ENCODE data around the gene DNAL1. TPM values are rescaled to one million over a fixed set of nuclear protein-coding genes. Genes with fewer than 3 reads are reported as not detected.

Gene DNAL1
- total RNA-seq, 1 donor from 2014 or later: 29.4 TPM

DNA sequence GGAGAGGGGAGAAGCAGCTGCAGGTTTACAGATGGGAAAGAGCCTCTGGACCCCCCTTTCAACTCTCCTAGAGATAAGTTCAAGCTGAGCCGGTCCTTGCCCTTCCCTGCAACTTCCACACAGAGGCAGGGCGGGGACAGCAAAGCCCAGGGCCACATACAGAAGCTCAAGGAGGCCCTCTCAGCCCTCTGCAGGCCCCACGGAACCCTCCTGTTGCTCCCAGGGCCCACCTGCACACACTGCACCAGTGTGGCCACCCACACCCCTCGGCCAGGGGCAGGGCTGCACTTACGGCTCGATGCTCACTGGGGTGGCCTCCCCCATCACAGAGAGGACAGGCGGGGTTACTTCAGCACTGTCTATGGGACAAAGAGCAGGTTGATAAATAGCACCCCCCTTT lies 82.4 kb downstream of the DNAL1 start:
- no peak overlapping the region for H3K4me2 ChIP-seq
- Mint-ChIP-seq H3K4me1 (peaks cover 31% of the 10 kb centered on the region), H3K27me3 (ENCODE audit: insufficient read depth, low read depth) (peaks cover 5% of the 10 kb centered on the region), H3K27ac (no peak overlapping the region), H3K4me3 (no peak overlapping the region), H3K9me3 (no peaks in the 10 kb centered on the region), H3K36me3 (peaks cover 28% of the 10 kb centered on the region)
- peaks cover 10% of the 10 kb centered on the region for H3K4me1 ChIP-seq
- H3K27ac ChIP-seq: no peak overlapping the region
- H3K4me3 ChIP-seq: no peak overlapping the region
- no peaks in the 10 kb centered on the region for H3K79me2 ChIP-seq (ENCODE audit: low read depth)
- H2AFZ ChIP-seq (replicated peaks): no peak overlapping the region
- H3K9ac ChIP-seq: no peak overlapping the region
- no peaks in the 10 kb centered on the region for H3K27me3 ChIP-seq
- no peaks in the 10 kb centered on the region for H3K9me3 ChIP-seq (ENCODE audit: low read depth)
- H3K36me3 ChIP-seq: no peaks in the 10 kb centered on the region
- DNase-seq (ENCODE audit: low spot score): no peak
- peaks cover 5% of the 10 kb centered on the region for H4K20me1 ChIP-seq (ENCODE audit: low read depth)
- H3F3A ChIP-seq (ENCODE audit: low read depth): no peaks in the 10 kb centered on the region
- no peak for TF ChIP-seq EZH2 (IDR thresholded peaks at IDR 0.05)

DNA sequence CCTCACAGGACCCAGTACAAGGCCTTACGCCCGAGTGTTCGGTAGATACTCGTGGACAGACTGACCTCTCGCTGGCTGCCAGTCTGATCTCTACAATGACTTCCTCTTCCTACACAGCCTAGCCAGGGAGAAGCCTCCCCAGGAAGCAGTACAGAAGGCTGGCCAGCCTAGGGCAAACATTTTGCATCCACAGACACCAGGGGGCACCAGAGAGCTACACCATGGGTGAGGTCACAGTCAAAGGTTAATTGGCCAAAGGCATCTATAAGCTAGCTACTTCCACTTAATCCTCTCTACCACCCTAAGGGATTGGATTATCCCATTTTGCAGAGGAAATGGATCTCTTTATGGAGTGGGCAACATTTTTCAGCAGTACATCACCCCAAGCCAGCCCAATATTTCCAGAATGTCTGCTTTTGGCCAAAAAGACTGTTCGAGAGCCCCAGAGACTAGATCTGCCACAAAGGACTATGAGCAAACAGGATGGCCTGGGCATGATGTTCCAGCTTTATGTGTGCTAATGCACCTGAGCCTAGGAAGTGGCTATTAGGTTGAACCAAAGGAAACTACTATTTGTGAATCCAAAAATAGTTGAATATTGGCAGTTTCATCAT lies 84.0 kb downstream of the DNAL1 start:
- peaks cover 8% of the 10 kb centered on the region for H3K4me1 ChIP-seq
- no peak overlapping the region for H3K27ac ChIP-seq
- peaks cover 5% of the 10 kb centered on the region for H3K27me3 Mint-ChIP-seq (ENCODE audit: insufficient read depth, low read depth)
- H3F3A ChIP-seq (ENCODE audit: low read depth): no peaks in the 10 kb centered on the region
- TF ChIP-seq, protein P1, sequence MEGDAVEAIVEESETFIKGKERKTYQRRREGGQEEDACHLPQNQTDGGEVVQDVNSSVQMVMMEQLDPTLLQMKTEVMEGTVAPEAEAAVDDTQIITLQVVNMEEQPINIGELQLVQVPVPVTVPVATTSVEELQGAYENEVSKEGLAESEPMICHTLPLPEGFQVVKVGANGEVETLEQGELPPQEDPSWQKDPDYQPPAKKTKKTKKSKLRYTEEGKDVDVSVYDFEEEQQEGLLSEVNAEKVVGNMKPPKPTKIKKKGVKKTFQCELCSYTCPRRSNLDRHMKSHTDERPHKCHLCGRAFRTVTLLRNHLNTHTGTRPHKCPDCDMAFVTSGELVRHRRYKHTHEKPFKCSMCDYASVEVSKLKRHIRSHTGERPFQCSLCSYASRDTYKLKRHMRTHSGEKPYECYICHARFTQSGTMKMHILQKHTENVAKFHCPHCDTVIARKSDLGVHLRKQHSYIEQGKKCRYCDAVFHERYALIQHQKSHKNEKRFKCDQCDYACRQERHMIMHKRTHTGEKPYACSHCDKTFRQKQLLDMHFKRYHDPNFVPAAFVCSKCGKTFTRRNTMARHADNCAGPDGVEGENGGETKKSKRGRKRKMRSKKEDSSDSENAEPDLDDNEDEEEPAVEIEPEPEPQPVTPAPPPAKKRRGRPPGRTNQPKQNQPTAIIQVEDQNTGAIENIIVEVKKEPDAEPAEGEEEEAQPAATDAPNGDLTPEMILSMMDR (IDR thresholded peaks at IDR 0.05): peak; percentile 97
- TF ChIP-seq EZH2 (IDR thresholded peaks at IDR 0.05): no peak
- peak; percentile 43 for TF ChIP-seq EZH2phosphoT487 (IDR thresholded peaks at IDR 0.05)
- H3K27ac Mint-ChIP-seq: no peak overlapping the region
- H4K20me1 ChIP-seq (ENCODE audit: low read depth): peaks cover 5% of the 10 kb centered on the region
- H3K36me3 ChIP-seq: no peaks in the 10 kb centered on the region
- H3K4me1 Mint-ChIP-seq: peaks cover 24% of the 10 kb centered on the region
- H3K9me3 Mint-ChIP-seq: no peaks in the 10 kb centered on the region
- no peak overlapping the region for H3K9ac ChIP-seq
- no peak overlapping the region for H3K4me2 ChIP-seq
- H3K4me3 ChIP-seq: no peak overlapping the region
- peak; percentile 88 for DNase-seq (ENCODE audit: low spot score)
- no peak overlapping the region for H3K4me3 Mint-ChIP-seq
- no peaks in the 10 kb centered on the region for H3K9me3 ChIP-seq (ENCODE audit: low read depth)
- H3K79me2 ChIP-seq (ENCODE audit: low read depth): no peaks in the 10 kb centered on the region
- no peaks in the 10 kb centered on the region for H3K27me3 ChIP-seq
- H3K36me3 Mint-ChIP-seq: peaks cover 20% of the 10 kb centered on the region
- H2AFZ ChIP-seq (replicated peaks): no peak overlapping the region

DNA sequence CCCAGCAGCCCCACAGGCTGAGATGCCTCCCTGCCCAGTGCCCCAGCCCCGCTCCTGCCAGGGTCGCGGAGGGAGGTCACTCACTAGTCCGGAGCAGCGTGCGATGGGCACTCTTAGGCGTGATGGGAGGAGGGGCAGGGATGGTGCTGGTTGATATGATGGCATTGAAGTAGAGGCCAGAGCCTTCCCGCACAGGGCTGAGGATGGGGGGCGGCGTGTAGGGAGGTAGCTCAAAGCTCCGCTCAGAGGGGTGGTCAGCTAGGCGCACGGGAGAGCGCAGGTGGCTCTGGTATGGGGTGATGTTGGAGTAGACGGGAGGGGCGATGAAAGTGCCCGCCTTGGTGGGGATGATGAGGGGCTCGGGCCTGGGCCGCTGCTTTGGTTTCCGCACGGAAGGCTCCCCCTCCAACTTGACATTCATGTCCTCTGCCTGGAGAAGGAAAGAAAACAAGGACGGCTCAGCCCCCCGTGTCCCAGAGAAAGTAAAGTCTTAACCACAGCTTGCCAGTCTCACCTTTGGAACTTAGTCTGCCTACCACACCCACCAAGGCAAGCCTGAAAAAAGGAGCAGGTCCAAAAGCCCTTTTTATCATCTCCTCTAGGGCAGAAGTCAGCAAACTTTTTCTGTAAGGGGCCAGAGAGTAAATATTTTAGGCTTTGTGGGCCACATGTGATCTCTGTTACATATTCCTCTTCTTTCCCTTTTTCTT lies 84.9 kb downstream of the DNAL1 start:
- Histone ChIP-seq H4K20me1 (ENCODE audit: low read depth) (peaks cover 5% of the 10 kb centered on the region), H3K27me3 (no peaks in the 10 kb centered on the region), H3K79me2 (ENCODE audit: low read depth) (no peaks in the 10 kb centered on the region), H3K4me1 (no peaks in the 10 kb centered on the region), H3K9ac (no peak overlapping the region), H3K4me3 (no peak overlapping the region), H2AFZ (replicated peaks) (no peak overlapping the region), H3K4me2 (no peak overlapping the region), H3K36me3 (no peaks in the 10 kb centered on the region), H3K27ac (no peak overlapping the region), H3F3A (ENCODE audit: low read depth) (no peaks in the 10 kb centered on the region), H3K9me3 (ENCODE audit: low read depth) (no peaks in the 10 kb centered on the region)
- Mint-ChIP-seq H3K4me3 (no peak overlapping the region), H3K27me3 (ENCODE audit: insufficient read depth, low read depth) (peaks cover 5% of the 10 kb centered on the region), H3K27ac (no peak overlapping the region), H3K4me1 (peaks cover 15% of the 10 kb centered on the region), H3K9me3 (no peaks in the 10 kb centered on the region), H3K36me3 (peaks cover 21% of the 10 kb centered on the region)
- TF ChIP-seq EZH2 (IDR thresholded peaks at IDR 0.05) (no peak), EZH2phosphoT487 (IDR thresholded peaks at IDR 0.05) (no peak)
- TF ChIP-seq, protein P1 (IDR thresholded peaks at IDR 0.05): no peak
- DNase-seq (ENCODE audit: low spot score): no peak

DNA sequence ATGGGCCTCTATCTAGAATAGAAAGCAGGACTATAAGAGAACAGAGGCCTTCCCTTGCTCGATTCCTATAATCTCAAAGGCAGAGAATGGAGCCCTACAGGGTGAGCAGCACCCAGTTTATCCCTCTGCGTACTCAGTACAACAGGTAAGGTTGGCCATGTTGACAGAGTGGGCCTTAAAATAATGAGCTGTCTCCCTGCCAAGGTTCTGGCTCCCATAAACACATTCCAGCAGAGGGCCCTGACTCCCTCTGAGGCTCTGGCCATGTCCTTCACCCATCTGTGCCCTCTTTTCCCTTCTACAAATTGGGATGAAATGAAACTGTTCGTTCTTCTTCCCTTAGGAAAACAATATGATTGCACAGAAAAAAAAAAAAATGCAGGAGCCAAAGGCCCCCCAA lies 86.3 kb downstream of the DNAL1 start:
- H3K4me1 Mint-ChIP-seq: peaks cover 11% of the 10 kb centered on the region
- no peak overlapping the region for H3K4me3 ChIP-seq
- H3F3A ChIP-seq (ENCODE audit: low read depth): no peaks in the 10 kb centered on the region
- H3K36me3 ChIP-seq: no peaks in the 10 kb centered on the region
- no peaks in the 10 kb centered on the region for H3K27me3 ChIP-seq
- DNase-seq (ENCODE audit: low spot score): no peak
- no peak overlapping the region for H2AFZ ChIP-seq (replicated peaks)
- no peaks in the 10 kb centered on the region for H3K79me2 ChIP-seq (ENCODE audit: low read depth)
- H3K4me1 ChIP-seq: no peaks in the 10 kb centered on the region
- no peak for TF ChIP-seq EZH2 (IDR thresholded peaks at IDR 0.05)
- TF ChIP-seq, protein P1 (IDR thresholded peaks at IDR 0.05): no peak
- TF ChIP-seq EZH2phosphoT487 (IDR thresholded peaks at IDR 0.05): no peak
- no peak overlapping the region for H3K27ac ChIP-seq
- H3K27ac Mint-ChIP-seq: no peak overlapping the region
- peaks cover 5% of the 10 kb centered on the region for H4K20me1 ChIP-seq (ENCODE audit: low read depth)
- no peak overlapping the region for H3K9ac ChIP-seq
- H3K9me3 Mint-ChIP-seq: no peaks in the 10 kb centered on the region
- H3K4me2 ChIP-seq: no peak overlapping the region
- peaks cover 24% of the 10 kb centered on the region for H3K36me3 Mint-ChIP-seq
- peaks cover 5% of the 10 kb centered on the region for H3K27me3 Mint-ChIP-seq (ENCODE audit: insufficient read depth, low read depth)
- no peaks in the 10 kb centered on the region for H3K9me3 ChIP-seq (ENCODE audit: low read depth)
- no peak overlapping the region for H3K4me3 Mint-ChIP-seq
